SK-N-MC (cell line): ENCODE results near the gene MEAF6.

Experiments
- EZH2 ChIP-seq: fragments of 200-600 bp; sonication (generic); IDR thresholded peaks from one replicate; pipeline ENCODE4 v1.6.1; 2017; ENCODE audit warnings: antibody characterized with exemption
- POLR2AphosphoS5 ChIP-seq: IDR thresholded peaks from 2 replicates; pipeline ENCODE4 v1.6.1; 2012; ENCODE audit warnings: mild to moderate bottlenecking, low read depth, low read length, borderline replicate concordance

DNA sequence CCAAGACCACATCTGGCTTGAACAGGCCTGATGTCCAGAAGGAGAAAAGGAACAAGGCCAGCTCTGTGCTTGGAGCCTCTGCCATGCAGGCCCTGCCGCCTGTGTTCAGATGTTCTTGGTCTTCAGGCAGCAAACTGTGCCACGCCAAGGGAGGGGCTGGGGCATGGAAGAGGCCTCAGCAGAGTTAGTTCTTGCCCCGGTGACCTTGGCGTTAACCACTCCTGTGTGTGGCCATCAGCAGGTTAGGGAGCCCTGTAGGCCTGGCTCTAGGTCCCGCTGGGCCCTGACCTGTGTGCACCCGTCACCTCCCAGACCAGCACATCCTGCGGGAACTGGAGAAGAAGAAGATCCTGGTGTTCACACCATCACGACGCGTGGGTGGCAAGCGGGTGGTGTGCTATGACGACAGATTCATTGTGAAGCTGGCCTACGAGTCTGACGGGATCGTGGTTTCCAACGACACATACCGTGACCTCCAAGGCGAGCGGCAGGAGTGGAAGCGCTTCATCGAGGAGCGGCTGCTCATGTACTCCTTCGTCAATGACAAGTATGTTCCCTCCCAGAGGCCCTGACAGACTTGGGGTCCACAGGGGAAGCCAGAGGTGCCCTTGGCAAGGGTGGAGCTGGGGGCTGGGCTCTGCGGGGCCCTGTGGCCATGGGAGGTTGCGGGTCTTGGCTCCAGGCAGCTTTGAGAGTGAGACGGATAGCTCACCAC is 33.1 kb downstream of the MEAF6 start:
- TF ChIP-seq EZH2 (no peak), POLR2AphosphoS5 (no peak)
